ENCODE results near the gene CEP120.

Gene CEP120

DNA sequence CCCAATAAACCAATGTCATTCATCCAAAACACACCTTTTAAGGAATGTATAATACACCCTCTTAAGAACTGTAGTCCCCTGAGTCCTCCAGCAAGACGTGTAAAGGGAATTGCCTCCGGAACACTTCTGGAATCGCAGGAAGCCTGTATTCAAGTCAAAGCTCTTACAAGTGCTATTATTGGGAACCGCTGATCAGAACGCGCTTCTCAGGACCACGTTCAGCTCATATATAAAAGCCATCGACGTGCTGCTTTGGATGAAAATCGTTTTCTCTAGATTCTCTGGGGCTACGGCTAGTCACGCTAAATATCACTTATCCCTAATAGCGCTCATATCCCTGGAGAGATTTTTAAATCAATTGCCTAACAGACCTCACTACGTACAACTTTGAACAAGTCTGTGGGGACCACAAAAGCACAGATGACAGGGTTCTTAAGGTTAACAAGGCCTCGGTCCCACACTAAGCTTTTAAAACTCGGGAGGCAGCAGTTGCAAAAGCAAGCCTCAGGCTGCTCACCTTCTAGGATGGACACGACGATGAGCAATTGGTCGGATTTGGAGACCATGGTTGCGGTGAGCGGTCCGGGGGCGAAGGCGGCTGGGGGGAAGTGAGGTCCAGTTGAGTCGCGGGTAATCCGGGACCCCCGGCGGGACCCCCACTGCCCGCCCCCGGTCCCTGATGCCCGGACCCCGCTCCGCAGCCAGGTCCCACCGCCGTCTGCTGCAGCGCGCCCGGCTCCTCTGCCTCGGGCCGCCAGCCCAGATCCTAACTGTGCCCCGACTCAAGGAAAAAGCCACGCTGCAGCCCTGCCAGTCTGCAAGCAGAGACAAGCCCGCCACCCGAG is 548 bp downstream of the CEP120 start:
- H3K27me3 ChIP-seq (ENCODE audit: insufficient read depth, poor library complexity, severe bottlenecking), result no peaks in the 10 kb centered on the region
- H3K27ac ChIP-seq (replicated peaks), result peak overlapping the region; percentile 91
- no peak for DNase-seq (ENCODE audit: low read depth in 1 of 2, low spot score in 1 of 2)

DNA sequence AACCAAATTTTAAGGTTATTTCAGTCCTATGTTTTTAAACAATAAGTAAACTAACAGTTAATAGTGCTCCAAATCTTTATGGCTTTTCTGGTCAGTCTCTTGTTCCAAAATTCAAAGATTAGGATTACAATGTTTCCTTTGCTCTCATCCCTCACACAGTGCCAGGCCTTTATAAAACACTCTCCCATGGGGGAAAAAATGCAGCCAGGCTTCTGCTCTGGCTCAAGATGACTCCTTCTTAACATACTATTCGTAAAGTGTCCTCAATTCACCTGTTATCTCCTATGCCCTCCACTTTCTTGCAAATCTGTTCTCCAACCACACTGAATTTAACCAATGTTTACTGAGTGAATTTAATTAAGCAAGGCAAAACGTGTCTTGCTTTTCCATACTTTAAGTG is 1.4 kb downstream of the CEP120 start:
- no peak for TF ChIP-seq GABPA (IDR thresholded peaks at IDR 0.05; ENCODE audit: low read depth)
- no peak for TF ChIP-seq SPI1 (IDR thresholded peaks at IDR 0.05; ENCODE audit: borderline replicate concordance, low read depth)
- TF ChIP-seq POLR2AphosphoS5 (IDR thresholded peaks at IDR 0.05; ENCODE audit: low read depth), result no peak
- TF ChIP-seq, protein P1, sequence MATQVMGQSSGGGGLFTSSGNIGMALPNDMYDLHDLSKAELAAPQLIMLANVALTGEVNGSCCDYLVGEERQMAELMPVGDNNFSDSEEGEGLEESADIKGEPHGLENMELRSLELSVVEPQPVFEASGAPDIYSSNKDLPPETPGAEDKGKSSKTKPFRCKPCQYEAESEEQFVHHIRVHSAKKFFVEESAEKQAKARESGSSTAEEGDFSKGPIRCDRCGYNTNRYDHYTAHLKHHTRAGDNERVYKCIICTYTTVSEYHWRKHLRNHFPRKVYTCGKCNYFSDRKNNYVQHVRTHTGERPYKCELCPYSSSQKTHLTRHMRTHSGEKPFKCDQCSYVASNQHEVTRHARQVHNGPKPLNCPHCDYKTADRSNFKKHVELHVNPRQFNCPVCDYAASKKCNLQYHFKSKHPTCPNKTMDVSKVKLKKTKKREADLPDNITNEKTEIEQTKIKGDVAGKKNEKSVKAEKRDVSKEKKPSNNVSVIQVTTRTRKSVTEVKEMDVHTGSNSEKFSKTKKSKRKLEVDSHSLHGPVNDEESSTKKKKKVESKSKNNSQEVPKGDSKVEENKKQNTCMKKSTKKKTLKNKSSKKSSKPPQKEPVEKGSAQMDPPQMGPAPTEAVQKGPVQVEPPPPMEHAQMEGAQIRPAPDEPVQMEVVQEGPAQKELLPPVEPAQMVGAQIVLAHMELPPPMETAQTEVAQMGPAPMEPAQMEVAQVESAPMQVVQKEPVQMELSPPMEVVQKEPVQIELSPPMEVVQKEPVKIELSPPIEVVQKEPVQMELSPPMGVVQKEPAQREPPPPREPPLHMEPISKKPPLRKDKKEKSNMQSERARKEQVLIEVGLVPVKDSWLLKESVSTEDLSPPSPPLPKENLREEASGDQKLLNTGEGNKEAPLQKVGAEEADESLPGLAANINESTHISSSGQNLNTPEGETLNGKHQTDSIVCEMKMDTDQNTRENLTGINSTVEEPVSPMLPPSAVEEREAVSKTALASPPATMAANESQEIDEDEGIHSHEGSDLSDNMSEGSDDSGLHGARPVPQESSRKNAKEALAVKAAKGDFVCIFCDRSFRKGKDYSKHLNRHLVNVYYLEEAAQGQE (IDR thresholded peaks at IDR 0.05; ENCODE audit: insufficient replicate concordance, low read depth), result no peak
- TF ChIP-seq, protein P2, sequence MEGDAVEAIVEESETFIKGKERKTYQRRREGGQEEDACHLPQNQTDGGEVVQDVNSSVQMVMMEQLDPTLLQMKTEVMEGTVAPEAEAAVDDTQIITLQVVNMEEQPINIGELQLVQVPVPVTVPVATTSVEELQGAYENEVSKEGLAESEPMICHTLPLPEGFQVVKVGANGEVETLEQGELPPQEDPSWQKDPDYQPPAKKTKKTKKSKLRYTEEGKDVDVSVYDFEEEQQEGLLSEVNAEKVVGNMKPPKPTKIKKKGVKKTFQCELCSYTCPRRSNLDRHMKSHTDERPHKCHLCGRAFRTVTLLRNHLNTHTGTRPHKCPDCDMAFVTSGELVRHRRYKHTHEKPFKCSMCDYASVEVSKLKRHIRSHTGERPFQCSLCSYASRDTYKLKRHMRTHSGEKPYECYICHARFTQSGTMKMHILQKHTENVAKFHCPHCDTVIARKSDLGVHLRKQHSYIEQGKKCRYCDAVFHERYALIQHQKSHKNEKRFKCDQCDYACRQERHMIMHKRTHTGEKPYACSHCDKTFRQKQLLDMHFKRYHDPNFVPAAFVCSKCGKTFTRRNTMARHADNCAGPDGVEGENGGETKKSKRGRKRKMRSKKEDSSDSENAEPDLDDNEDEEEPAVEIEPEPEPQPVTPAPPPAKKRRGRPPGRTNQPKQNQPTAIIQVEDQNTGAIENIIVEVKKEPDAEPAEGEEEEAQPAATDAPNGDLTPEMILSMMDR (IDR thresholded peaks at IDR 0.05; ENCODE audit: insufficient read depth, low read length), result no peak
- no peak overlapping the region; the same call in 1 of the 2 replicates for H3K27ac ChIP-seq (replicated peaks)
- H3K4me3 ChIP-seq (replicated peaks; ENCODE audit: insufficient read depth, low read length), result peak overlapping the region; percentile 69

More for the DNA sequence above, 548 bp downstream of the CEP120 start:
- TF ChIP-seq GABPA (IDR thresholded peaks at IDR 0.05; ENCODE audit: low read depth), result no peak
- TF ChIP-seq POLR2AphosphoS5 (IDR thresholded peaks at IDR 0.05; ENCODE audit: low read depth), result no peak
- no peak for TF ChIP-seq SPI1 (IDR thresholded peaks at IDR 0.05; ENCODE audit: borderline replicate concordance, low read depth)
- TF ChIP-seq, protein P1 (IDR thresholded peaks at IDR 0.05; ENCODE audit: insufficient replicate concordance, low read depth), result no peak
- TF ChIP-seq, protein P2 (IDR thresholded peaks at IDR 0.05; ENCODE audit: insufficient read depth, low read length), result no peak
- H3K4me3 ChIP-seq (replicated peaks; ENCODE audit: insufficient read depth, low read length), result peak overlapping the region; percentile 69

DNA sequence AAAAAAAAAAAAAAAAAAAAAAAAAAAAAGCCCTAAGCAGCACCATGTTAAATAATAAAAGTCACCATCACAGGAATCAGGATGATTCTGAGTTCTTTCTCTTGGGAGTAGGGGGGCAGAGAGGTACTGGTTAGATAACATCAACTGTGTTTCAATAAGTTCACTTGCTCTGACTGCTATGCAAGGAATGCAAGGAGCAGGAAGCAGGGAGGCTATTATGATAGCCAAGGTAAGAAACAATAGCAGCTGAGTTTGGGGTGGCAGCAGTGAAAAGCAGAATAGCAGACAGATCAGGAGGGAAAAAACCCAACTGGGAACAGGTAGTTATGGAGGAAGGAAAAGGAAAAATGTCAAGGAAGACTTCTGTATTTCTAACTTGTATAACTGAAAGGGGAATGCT is 8.2 kb downstream of the CEP120 start:
- no peaks in the 10 kb centered on the region for H3K27me3 ChIP-seq (ENCODE audit: insufficient read depth, poor library complexity, severe bottlenecking)
- H3K4me3 ChIP-seq (replicated peaks; ENCODE audit: insufficient read depth, low read length), result no peak overlapping the region
- TF ChIP-seq POLR2AphosphoS5 (IDR thresholded peaks at IDR 0.05; ENCODE audit: low read depth), result no peak
- TF ChIP-seq SPI1 (IDR thresholded peaks at IDR 0.05; ENCODE audit: borderline replicate concordance, low read depth), result no peak
- TF ChIP-seq, protein P2 (IDR thresholded peaks at IDR 0.05; ENCODE audit: insufficient read depth, low read length), result no peak
- no peak for TF ChIP-seq GABPA (IDR thresholded peaks at IDR 0.05; ENCODE audit: low read depth)
- TF ChIP-seq, protein P1 (IDR thresholded peaks at IDR 0.05; ENCODE audit: insufficient replicate concordance, low read depth), result no peak
- H3K27ac ChIP-seq (replicated peaks), result no peak overlapping the region
- DNase-seq (ENCODE audit: low read depth in 1 of 2, low spot score in 1 of 2), result no peak

More for the DNA sequence above, 1.4 kb downstream of the CEP120 start:
- H3K27me3 ChIP-seq (ENCODE audit: insufficient read depth, poor library complexity, severe bottlenecking), result no peaks in the 10 kb centered on the region
- DNase-seq (ENCODE audit: low read depth in 1 of 2, low spot score in 1 of 2), result no peak

Data from HL-60 (cell line).